Liver (tissue), 9 donors: ENCODE results near the gene ERAP2. TPM values are rescaled to one million over a fixed set of nuclear protein-coding genes. Genes with fewer than 3 reads are reported as not detected.
"Not testable (repeated sequence)": the region's sequence is repeated elsewhere in the genome, so short reads cannot be mapped to it uniquely, and the experiment has no call there.

Experiments used
- DNase-seq: peaks from one replicate; pipeline ENCODE4 v3.0.0-alpha.2; 2017; ENCODE audit warnings: low spot score
- H3K27ac ChIP-seq, 2 donors: one replicate each; pipeline ENCODE4 v1.7.0; 2013; ENCODE audit warnings: inconsistent platforms in 2 of 2, low read length in 2 of 2, control low read depth in 1 of 2, low read depth in 1 of 2, mild to moderate bottlenecking in 1 of 2
- H3K27me3 ChIP-seq, 4 donors: one replicate each; pipeline versions ENCODE4 v1.6.1 to v1.7.0; 2013; ENCODE audit warnings: low read length in 3 of 4, inconsistent platforms in 1 of 4, mild to moderate bottlenecking in 1 of 4, moderate library complexity in 1 of 4; ENCODE audit not compliant: control insufficient read depth in 4 of 4, insufficient read depth in 4 of 4
- H3K36me3 ChIP-seq, 4 donors: one replicate each; pipeline versions ENCODE4 v1.6.1 to v1.7.0; 2013; ENCODE audit warnings: low read length in 3 of 4, mild to moderate bottlenecking in 3 of 4, low read depth in 1 of 4, moderate library complexity in 1 of 4; ENCODE audit not compliant: control insufficient read depth in 4 of 4, insufficient read depth in 3 of 4
- H3K4me1 ChIP-seq, 4 donors: one replicate each; pipeline versions ENCODE4 v1.6.1 to v1.7.0; 2013; ENCODE audit warnings: low read length in 3 of 4, mild to moderate bottlenecking in 3 of 4, moderate library complexity in 1 of 4; ENCODE audit not compliant: control insufficient read depth in 4 of 4, insufficient read depth in 4 of 4
- H3K4me3 ChIP-seq, 3 donors: one replicate each; pipeline versions ENCODE4 v1.6.1 to v1.7.0; 2013; ENCODE audit warnings: low read length in 3 of 3, control low read depth in 1 of 3, low read depth in 1 of 3, mild to moderate bottlenecking in 1 of 3
- H3K9ac ChIP-seq, 2 donors: one replicate each; pipeline ENCODE4 v1.7.0; 2013; ENCODE audit warnings: low read length in 2 of 2, mild to moderate bottlenecking in 2 of 2, moderate library complexity in 2 of 2, control low read depth in 1 of 2, low read depth in 1 of 2
- H3K9me3 ChIP-seq, 4 donors: one replicate each; pipeline versions ENCODE4 v1.6.1 to v1.7.0; 2013; ENCODE audit warnings: low read length in 3 of 4; ENCODE audit not compliant: control insufficient read depth in 4 of 4
- FOXA1 ChIP-seq: IDR thresholded peaks from 2 replicates; pipeline ENCODE4 v1.6.1; 2016; ENCODE audit warnings: antibody characterized with exemption
- FOXA2 ChIP-seq: IDR thresholded peaks from 2 replicates; pipeline ENCODE4 v1.6.1; 2016; ENCODE audit warnings: antibody characterized with exemption
- GABPA ChIP-seq, 2 donors: IDR thresholded peaks in 1 of 2; conservative IDR thresholded peaks in 1 of 2; 2 replicates each; pipeline ENCODE4 v1.6.1; 2016; ENCODE audit warnings: antibody characterized with exemption in 2 of 2, mild to moderate bottlenecking in 1 of 2, moderate library complexity in 1 of 2
- HNF4A ChIP-seq, 2 donors: conservative IDR thresholded peaks; 2 replicates each; pipeline ENCODE4 v1.6.1; 2016; ENCODE audit warnings: antibody characterized with exemption in 2 of 2, mild to moderate bottlenecking in 2 of 2
- JUND ChIP-seq, 2 donors: IDR thresholded peaks; 2 replicates each; pipeline ENCODE4 v1.6.1; 2016; ENCODE audit warnings: antibody characterized with exemption in 2 of 2
- NR2F2 ChIP-seq: IDR thresholded peaks from 2 replicates; pipeline ENCODE4 v1.6.1; 2016; ENCODE audit warnings: antibody characterized with exemption
- RAD21 ChIP-seq, 2 donors: IDR thresholded peaks; 2 replicates each; pipeline ENCODE4 v1.6.1; 2016; ENCODE audit warnings: antibody characterized with exemption in 2 of 2, mild to moderate bottlenecking in 2 of 2
- RXRA ChIP-seq, 2 donors: IDR thresholded peaks; 2 replicates each; pipeline ENCODE4 v1.6.1; 2017 to 2018; ENCODE audit warnings: antibody characterized with exemption in 2 of 2, mild to moderate bottlenecking in 1 of 2
- SP1 ChIP-seq: IDR thresholded peaks from 2 replicates; pipeline ENCODE4 v1.6.1; 2018; ENCODE audit warnings: antibody characterized with exemption, mild to moderate bottlenecking
- TAF1 ChIP-seq: conservative IDR thresholded peaks from 2 replicates; pipeline ENCODE4 v1.6.1; 2016; ENCODE audit warnings: antibody characterized with exemption, mild to moderate bottlenecking
- WGBS: extraction: QIAGEN DNeasy Blood & Tissue Kit; methylation state at CpG from one replicate; pipeline ENCODE4 v1.1.7; 2013; 5-methylcytosine and 5-hydroxymethylcytosine counted together
- polyA plus RNA-seq, 2 donors: library from polyadenylated mRNA; stranded (reverse) in 1 of 2; unstranded in 1 of 2; fragments of 200-250 nt in 1 of 2; fragments of >200 nt in 1 of 2; fragmentation: Nextera tagmentation in 1 of 2; extraction: Ambion mirVana in 1 of 2; gene quantifications; one replicate each; pipeline versions ENCODE4 v1.2.1 to v1.2.3, GENCODE V29; 2013 to 2015
- total RNA-seq, 2 donors: library from RNA; depleted of rRNA; stranded (reverse); fragments of >200 nt; gene quantifications; one replicate each; pipeline ENCODE4 v1.2.3, GENCODE V29; 2014
- TF ChIP-seq, protein P1 (sequence below): IDR thresholded peaks from 2 replicates; pipeline ENCODE4 v1.6.1; 2016; ENCODE audit warnings: antibody characterized with exemption
- TF ChIP-seq, protein P2 (sequence below): IDR thresholded peaks from 2 replicates; pipeline ENCODE4 v1.6.1; 2016; ENCODE audit warnings: antibody characterized with exemption, mild to moderate bottlenecking
- donor health status: healthy.
- donor health status: healthy.
- donor health status: healthy.
- donor health status: healthy.
- donor health status: healthy.

ERAP2 gene
- total and polyA plus RNA-seq, 4 donors, result 1.8 to 15.5 (median 10.7) TPM

DNA sequence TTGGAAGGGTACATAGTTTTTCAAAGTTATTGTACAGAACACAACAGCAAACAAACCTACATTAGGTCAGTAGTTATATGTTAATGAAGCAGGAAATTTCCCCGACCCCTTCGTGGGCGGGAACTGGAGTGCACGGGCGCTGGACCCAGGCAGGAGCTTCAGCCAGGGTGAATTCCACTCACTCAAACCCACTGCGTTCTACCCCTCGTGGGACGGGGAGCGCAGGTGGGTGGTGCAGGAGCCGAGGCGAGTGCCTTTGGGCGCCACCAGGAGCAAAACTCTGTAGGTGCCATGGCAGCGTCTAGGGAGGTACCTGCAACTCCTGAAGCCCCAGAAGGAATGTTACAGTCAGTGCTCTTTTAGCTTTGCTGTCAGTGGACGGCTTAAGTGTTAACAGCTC lies 39.0 kb upstream of the ERAP2 start:
- DNase-seq, result no peak
- WGBS, result 89% methylated on average over 14 of the region's 14 CpGs
- Histone ChIP-seq H3K36me3 (no peaks in the 10 kb centered on the region), H3K9me3 (no peaks in the 10 kb centered on the region), H3K27me3 (no peaks in the 10 kb centered on the region), H3K4me1 (no peaks in the 10 kb centered on the region), H3K27ac (no peak overlapping the region), H3K4me3 (no peak overlapping the region), H3K9ac (no peak overlapping the region)
- TF ChIP-seq HNF4A (conservative IDR thresholded peaks at IDR 0.05) (no peak), FOXA2 (no peak), GABPA (IDR thresholded peaks at IDR 0.05 in 1 of 2, conservative IDR thresholded peaks at IDR 0.05 in 1 of 2) (no peak)
- TF ChIP-seq, protein P1, sequence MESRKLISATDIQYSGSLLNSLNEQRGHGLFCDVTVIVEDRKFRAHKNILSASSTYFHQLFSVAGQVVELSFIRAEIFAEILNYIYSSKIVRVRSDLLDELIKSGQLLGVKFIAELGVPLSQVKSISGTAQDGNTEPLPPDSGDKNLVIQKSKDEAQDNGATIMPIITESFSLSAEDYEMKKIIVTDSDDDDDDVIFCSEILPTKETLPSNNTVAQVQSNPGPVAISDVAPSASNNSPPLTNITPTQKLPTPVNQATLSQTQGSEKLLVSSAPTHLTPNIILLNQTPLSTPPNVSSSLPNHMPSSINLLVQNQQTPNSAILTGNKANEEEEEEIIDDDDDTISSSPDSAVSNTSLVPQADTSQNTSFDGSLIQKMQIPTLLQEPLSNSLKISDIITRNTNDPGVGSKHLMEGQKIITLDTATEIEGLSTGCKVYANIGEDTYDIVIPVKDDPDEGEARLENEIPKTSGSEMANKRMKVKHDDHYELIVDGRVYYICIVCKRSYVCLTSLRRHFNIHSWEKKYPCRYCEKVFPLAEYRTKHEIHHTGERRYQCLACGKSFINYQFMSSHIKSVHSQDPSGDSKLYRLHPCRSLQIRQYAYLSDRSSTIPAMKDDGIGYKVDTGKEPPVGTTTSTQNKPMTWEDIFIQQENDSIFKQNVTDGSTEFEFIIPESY, result no peak

DNA sequence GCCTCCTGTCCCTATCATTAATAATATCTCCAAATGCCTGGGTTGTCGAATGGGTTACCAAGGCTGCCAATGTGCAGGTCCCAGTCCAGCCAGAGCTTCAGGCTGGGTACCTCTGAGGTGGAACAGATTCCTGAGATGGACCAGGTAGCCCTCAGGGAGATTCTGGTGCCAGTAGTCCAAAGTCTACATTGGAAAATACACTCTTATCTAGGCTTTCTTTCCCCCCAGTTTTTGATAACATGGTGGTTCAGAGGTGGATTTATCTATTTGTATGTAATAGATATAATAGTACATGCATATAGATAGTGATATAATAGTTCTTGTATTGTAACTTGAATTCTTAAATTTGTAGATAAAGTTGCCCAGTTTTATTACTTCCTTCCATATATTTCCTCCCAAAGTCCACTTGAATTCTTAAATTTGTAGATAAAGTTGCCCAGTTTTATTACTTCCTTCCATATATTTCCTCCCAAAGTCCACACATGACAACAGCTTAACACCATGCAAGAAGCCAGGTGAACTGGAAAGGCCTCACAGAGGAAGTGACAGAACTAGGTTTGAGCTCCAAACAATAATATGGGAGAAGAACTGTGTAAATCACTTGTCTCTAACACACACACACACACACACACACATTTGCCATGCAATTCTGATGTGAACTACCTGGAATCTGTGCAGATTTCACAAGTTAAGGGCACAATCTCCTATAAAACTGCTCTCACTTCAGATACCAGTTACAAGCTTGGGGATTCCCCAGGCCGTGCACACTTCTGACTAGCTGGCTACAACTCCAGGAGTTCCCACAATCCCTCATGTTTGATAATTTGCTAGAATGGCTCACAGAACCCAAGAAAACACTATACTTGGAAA lies 37.9 kb upstream of the ERAP2 start:
- H3K27ac ChIP-seq, result no peak overlapping the region
- TF ChIP-seq, protein P2, sequence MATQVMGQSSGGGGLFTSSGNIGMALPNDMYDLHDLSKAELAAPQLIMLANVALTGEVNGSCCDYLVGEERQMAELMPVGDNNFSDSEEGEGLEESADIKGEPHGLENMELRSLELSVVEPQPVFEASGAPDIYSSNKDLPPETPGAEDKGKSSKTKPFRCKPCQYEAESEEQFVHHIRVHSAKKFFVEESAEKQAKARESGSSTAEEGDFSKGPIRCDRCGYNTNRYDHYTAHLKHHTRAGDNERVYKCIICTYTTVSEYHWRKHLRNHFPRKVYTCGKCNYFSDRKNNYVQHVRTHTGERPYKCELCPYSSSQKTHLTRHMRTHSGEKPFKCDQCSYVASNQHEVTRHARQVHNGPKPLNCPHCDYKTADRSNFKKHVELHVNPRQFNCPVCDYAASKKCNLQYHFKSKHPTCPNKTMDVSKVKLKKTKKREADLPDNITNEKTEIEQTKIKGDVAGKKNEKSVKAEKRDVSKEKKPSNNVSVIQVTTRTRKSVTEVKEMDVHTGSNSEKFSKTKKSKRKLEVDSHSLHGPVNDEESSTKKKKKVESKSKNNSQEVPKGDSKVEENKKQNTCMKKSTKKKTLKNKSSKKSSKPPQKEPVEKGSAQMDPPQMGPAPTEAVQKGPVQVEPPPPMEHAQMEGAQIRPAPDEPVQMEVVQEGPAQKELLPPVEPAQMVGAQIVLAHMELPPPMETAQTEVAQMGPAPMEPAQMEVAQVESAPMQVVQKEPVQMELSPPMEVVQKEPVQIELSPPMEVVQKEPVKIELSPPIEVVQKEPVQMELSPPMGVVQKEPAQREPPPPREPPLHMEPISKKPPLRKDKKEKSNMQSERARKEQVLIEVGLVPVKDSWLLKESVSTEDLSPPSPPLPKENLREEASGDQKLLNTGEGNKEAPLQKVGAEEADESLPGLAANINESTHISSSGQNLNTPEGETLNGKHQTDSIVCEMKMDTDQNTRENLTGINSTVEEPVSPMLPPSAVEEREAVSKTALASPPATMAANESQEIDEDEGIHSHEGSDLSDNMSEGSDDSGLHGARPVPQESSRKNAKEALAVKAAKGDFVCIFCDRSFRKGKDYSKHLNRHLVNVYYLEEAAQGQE, result no peak
- TF ChIP-seq TAF1, result no peak
- TF ChIP-seq NR2F2, result no peak
- TF ChIP-seq RXRA (IDR thresholded peaks at IDR 0.05), result no peak

DNA sequence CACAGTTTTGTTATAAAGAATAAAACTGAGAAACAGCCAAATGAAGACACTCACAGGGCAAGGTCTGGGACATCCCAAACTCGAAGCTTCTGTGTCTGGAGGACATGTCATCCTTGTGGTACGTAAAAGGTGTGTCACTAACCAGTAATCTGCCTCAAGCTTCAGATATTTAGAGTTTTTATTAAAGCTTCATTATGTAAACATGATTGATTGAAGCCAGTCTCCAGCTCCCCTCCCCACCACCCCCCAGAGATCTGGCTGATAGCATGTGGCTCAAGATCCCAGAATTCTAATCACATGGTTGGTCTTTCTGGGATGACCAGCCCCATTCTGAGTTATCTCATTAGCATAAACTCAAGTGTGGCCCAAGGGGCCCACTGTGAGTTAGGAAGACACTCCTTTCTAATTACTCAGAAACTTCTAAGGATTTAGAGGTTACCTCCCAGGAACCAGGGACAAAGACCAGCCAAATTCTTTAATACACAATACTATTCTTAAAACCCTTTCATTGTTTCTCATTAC lies 37.2 kb upstream of the ERAP2 start:
- 98% methylated on average over 2 of the region's 2 CpGs for WGBS

More for the DNA sequence above, 37.9 kb upstream of the ERAP2 start:
- Histone ChIP-seq H3K4me3 (no peak overlapping the region), H3K27me3 (no peaks in the 10 kb centered on the region), H3K9me3 (no peaks in the 10 kb centered on the region), H3K4me1 (no peaks in the 10 kb centered on the region), H3K36me3 (no peaks in the 10 kb centered on the region), H3K9ac (no peak overlapping the region)
- DNase-seq, result no peak
- 80% methylated on average over 2 of the region's 2 CpGs for WGBS

DNA sequence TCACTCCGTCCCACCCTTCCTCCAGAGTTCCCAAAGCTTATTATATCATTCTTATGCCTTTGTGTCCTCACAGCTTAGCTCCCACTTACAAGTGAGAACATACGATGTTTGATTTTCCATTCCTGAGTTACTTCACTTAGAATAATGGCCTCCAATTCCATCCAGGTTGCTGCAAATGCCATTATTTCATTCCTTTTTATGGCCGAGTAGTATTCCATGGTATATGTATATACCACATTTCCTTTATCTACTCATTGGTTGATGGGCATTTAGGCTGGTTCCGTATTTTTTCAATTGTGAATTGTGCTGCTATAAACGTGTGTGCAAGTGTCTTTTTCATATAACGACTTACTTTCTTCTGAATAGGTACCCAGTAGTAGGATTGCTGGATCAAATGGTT lies 34.4 kb upstream of the ERAP2 start:
- not testable (repeated sequence) for H3K9ac ChIP-seq, H3K4me1 ChIP-seq, H3K4me3 ChIP-seq, H3K36me3 ChIP-seq, H3K9me3 ChIP-seq, H3K27me3 ChIP-seq, DNase-seq, H3K27ac ChIP-seq
- WGBS, result 76% methylated on average over 6 of the region's 6 CpGs

More for the DNA sequence above, 37.2 kb upstream of the ERAP2 start:
- Histone ChIP-seq H3K27me3 (no peaks in the 10 kb centered on the region), H3K9me3 (no peaks in the 10 kb centered on the region), H3K4me1 (no peaks in the 10 kb centered on the region), H3K36me3 (no peaks in the 10 kb centered on the region), H3K27ac (no peak overlapping the region), H3K4me3 (no peak overlapping the region), H3K9ac (no peak overlapping the region)
- TF ChIP-seq SP1 (no peak), FOXA1 (no peak), RXRA (IDR thresholded peaks at IDR 0.05) (no peak), GABPA (IDR thresholded peaks at IDR 0.05 in 1 of 2, conservative IDR thresholded peaks at IDR 0.05 in 1 of 2) (no peak), HNF4A (conservative IDR thresholded peaks at IDR 0.05) (no peak), JUND (IDR thresholded peaks at IDR 0.05) (no peak), RAD21 (IDR thresholded peaks at IDR 0.05) (no peak)
- TF ChIP-seq, protein P2, result no peak
- DNase-seq, result no peak
